ENCODE results near the gene LRFN3.
"Not testable (repeated sequence)": the region's sequence is repeated elsewhere in the genome, so short reads cannot be mapped to it uniquely, and the experiment has no call there.

The LRFN3 gene

DNA sequence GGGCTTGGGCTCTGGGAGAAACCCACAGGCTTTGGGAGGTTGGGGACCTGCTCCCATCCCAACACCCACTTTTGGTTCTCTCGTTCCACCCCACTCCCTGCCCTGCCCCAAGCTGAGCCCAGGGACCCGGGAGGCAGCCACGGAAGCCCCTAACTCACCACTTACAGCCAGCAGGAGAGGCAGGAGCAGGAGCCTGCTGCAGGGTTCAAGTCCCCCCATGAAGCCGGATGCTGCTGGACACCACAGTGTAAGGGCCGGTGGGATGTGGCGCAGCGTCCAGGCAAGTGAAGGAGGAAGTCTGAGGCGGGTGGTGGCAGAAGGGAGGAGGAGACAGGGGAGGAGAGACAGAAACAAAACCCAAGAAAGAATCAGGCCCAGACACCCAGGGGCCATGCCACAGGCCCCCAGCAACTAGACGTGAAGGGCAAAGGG, 28.1 kb upstream of the LRFN3 start, which contains the start of gene TYROBP:
Gene TYROBP (minus strand): TSS at position 286 of the 432 bp plus-strand sequence. CDS start 67 bp downstream, at position 219.
- DNase-seq, result peak in 1 of 2 donors; percentile 21

DNA sequence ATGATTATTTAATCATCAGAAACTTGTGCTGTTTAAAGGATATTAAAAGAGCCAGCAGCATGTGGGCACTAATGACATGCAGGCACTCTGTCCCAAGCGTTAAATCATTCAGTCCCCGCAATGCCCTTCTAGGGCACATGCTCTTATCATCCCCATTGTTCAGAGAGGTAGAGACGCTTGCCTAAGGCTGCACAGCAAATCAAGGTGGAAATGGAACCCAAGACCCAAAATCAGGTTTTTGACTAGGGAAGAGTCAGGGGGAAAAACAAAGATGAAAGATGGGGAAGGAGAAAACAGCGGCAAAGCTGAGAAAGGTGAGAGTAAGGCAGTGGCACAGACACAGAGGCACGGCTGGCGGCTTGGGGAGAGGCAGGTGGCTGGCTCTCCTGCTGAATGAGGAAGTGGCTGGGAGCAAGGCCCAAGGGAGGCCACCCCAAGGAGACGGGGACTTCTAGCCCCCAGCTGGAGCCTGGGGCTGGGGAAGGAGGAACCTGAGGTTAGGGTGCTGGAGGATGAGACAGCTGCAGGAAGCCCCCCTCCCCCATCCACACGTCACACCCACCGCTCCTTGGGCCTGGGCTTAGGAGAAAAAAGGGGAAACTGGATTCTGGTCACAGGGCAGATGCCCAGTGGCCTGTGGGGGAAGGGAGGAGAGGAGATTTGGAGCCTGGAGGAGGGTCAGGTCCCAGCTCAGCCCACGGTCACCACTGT, 27.0 kb upstream of the LRFN3 start:
- peak; percentile 73 to 99 for DNase-seq

DNA sequence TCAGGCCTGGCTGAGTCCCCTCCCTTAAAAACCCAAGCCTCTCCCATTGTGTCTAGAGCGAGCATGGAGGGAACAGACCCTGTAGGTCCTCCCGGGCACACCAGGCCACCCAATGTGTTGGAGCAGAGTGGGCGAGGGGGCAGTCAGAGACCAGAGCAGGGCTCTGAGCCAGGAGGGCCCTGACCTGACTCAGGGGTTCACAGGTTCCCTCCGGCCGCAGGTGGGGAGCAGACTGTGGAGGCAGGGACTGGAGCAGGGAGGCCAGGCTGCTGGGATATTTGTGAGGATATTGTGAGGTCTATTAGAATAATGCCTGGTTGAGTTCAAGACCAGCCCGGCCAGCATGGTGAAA, 26.5 kb upstream of the LRFN3 start:
- no peak for DNase-seq

DNA sequence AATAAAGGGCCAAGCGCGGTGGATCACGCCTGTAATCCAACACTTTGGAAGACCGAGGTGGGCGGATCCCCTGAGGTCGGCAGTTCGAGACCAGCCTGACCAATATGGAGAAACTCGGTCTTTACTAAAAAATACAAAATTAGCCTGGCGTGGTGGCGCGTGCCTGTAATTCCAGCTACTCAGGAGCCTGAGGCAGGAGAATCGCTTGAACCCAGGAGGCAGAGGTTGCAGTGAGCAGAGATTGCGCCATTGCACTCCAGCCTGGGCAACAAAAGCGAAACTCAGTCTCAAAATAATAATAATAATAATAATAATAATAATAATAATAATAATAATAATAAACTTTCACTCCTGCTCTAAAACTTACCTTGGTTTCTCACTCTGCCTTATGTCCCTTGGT, 25.8 kb upstream of the LRFN3 start:
- DNase-seq, result not testable (repeated sequence)

DNA sequence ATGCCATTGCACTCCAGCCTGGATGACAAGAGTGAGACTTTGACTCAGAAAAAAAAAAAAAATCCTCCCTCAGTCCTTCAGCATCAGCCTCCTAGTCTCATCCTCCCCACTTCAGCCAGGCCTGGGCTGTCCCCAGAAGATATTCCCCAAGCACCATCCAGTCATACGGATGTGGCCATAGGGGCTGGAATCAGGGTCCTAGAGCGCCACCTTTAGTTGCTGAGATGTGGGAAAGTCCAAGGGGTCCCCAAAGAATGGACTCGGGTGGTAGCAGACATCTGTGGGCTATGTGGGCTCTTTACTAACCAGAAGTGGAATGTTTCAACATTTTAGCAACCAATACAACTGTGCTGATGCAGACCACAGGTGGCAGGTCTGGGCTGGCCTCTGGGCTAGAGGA, 25.0 kb upstream of the LRFN3 start:
- no peak for DNase-seq

DNA sequence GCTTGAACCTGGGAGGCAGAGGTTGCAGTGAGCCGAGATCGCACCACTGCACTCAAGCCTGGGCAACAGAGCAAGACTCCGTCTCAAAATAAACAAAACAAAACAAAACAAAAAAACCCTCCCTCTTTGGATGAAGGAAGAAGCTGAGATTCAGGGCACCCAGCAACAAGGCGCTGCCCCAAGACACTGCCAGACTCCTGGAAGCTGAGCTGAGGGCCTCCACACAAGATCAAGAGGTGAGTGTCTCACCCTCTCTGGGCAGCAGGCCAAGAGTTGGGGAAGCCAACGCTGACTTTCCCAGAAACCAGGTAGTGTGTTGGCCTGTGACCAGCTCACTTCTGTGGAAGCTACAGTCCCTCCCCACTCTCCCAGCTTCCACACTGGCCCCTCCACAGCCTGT, 24.4 kb upstream of the LRFN3 start:
- no peak for DNase-seq

DNA sequence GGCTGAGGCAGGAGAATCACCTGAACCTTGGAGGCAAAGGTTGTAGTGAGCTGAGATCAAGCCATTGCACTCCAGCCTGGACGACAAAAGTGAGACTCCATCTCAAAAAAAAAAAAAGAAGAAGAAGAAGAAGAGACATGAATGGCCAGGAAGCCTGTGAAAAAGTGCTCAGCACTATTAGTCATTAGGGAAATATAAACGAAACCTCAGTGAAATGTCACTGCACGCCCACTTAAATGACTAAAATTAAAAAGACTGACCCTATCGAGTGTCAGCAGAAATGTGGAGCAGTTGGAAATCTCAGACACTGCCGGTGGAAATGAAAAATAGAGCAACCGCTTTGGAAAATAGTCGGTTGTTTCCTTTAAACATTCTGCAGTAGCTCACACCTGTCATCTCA, 22.6 kb upstream of the LRFN3 start:
- DNase-seq, result peak in 1 of 2 donors; percentile 43

DNA sequence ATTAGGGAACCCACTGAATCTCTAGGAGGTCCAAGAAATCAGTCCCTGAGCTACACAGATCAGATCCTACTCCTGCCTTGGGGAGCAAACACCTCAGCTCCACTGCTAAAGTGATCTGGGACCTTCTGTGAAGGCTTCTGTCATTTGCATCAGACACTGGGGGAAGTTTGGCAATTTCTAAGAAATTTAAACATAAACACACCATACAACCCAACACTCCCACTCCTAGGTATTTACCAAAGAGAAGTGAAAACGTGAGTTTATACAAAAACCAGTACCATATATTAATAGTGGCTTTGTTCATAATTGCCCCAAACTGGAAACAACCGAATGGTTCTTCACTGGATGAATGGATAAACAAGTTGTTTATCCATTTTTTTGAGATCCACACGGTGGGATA, 20.7 kb upstream of the LRFN3 start:
- DNase-seq, result no peak

DNA sequence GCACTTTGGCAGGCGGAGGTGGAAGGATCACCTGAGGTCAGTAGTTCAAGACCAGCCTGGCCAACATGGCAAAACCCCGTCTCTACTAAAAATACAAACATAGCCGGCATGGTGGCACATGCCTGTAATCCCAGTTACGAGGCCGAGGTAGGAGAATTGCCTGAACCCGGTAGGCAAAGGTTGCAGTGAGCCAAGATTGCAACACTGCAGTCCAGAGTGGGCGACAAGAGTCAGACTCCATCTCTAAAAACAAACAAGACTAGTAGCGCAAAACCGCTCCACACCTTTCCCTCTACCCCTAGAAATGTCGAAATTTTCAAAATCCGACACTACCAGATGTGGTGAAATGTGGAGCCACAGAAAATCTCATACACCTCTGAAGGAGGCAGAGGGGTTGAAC, 16.9 kb upstream of the LRFN3 start:
- no peak for DNase-seq

DNA sequence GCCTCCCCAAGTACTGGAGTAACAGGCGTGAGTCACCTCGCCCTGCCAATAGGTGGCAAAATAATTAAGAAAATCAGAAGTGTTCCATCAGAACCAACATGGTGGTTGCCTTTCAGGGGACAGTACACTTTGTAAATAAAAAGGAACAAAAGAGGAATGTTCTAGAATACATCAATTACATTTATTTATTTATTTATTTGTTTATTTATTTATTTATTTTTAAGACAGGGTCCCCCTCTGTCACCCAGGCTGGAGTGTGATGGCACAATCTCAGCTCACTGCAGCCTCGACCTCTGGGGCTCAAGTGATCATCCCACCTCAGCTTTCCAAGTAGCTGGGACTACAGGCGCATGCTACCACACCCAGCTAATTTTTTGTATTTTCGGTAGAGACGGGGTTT, 15.2 kb upstream of the LRFN3 start:
- DNase-seq, result no peak

DNA sequence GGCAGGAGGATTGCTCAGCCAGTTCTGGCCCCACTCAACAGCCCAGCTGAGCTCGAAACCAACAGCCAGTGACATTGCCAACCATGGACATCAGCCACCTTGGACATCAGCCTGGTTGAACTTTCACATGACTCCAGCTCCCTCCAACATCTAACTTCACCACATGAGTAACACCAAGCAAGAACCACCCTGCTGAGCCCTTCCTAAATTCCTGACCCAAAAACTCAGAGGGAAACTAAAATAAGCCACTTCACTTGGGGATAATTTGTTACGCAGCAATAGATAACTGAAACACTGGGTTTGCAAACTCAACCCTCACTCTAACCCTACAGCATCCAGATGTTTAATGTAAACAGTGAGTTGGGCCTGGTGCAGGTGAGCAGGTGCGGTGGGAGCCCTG, 10.7 kb upstream of the LRFN3 start:
- no peak for DNase-seq

DNA sequence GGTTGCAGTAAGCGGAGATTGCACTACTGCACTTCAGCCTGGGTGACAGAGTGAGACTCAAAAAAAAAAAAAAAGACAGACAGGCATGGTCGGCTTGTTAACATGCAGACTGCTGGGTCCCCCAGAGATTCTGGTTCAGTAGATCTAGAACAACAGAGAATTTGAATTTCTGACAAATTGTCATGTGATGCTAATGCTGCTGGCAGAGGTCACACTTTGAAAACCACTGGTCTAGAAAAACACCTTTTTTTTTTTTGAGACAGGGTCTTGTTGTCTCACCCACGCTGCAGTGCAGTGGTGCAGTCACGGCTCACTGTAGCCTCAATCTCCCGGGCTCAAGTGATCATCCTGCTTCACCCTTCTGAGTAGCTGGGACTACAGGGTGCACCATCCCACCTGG, 7.7 kb upstream of the LRFN3 start:
- DNase-seq, result no peak

DNA sequence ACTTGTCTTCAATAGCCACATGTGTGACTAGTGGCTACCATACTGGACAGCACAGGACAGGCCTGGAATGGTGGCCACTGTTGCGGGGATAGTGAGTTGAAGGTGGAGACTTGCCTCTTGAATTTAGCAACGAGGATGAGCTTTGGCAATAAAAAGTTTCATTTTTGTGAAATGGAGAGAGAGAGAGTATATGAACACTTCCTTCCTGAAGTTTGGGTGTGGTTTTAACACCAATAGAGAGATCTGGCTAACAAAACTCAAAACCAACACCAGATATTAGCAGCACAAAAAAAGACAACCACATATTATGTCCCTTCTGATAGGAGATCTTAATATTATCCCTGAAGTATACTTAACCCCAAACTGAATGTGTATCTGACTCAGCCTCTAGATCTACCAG, 6.3 kb upstream of the LRFN3 start:
- DNase-seq, result peak in 1 of 2 donors; percentile 14

DNA sequence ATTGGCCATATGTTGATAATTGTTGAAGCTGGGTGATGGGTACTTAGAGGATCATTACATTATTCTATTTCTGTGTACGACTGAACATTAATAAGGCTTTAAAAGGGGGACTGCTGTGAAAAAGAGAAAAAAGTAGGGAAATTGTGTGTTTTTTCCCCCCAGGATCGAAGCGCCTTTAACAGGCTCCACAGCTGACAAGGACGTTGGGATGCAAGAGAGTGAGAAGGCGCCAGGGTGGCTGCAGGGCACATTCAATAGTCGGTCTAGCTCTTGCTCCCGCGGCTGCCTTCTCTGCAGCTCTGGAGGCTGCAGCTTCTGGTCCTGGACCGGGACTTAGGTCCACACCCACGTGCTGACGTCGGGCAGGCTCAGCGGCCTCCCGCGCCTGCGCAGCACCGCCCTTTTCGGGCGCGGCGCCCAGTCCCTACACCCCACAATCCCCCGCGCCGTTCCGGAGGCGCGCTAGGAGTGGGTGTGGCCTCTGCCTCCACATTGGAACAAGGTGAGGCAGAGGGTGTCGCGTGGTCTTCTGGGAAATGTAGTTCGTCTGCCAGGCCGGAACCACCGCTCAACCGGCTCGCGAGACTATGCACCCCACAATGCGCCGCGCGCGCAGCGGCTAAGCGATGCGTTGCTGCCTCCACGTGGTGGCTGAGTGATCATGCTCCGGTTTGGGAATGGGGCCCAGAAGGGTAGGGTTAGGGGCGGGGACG, 4.9 kb upstream of the LRFN3 start:
- DNase-seq, result peak; percentile 87 to 99

DNA sequence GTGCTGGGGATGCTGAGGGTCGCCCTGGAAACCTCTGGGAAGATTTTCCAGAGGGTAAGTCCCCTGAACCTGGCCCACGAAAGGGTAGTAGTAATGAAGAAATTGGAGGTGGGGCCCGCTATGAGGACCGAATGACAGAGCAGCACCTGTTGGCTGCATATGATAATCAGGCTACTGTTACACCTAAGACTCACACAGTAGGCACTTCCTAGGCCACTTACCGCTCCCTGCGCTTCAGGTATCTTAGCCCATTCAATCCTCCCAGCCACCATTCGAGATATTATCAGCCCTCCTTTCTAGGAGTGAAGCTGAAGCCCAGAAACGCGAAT, 4.3 kb upstream of the LRFN3 start:
- no peak for DNase-seq

DNA sequence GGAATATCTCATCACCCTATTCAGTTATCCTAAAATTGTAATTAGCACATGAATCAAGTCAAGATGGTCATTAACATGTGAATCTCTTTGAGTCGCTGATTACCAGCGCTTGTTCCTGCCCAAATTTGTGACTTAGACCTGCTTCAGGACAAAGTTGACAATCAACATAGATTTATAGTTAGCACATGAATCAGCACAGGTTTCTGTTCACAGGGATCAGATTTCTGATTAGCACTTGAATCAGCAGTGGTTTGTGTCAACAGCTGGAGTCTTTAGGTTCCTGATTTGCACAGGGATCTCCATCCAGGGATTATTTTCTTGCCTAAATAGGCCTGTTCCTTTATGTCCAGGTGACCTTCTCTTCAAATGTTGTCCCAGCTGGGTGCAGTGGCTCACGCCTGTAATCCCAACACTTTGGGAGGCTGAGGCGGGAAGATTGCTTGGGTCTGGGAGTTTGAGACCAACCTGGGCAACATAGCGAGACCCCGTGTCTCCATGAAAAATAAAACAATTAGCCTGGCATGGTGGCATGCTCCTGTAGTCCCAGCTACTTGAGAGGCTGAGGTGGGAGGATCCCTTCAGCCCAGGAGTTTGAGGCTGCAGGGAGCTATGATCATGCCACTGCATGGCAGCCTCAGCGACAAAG, 3.8 kb upstream of the LRFN3 start:
- no peak for DNase-seq

DNA sequence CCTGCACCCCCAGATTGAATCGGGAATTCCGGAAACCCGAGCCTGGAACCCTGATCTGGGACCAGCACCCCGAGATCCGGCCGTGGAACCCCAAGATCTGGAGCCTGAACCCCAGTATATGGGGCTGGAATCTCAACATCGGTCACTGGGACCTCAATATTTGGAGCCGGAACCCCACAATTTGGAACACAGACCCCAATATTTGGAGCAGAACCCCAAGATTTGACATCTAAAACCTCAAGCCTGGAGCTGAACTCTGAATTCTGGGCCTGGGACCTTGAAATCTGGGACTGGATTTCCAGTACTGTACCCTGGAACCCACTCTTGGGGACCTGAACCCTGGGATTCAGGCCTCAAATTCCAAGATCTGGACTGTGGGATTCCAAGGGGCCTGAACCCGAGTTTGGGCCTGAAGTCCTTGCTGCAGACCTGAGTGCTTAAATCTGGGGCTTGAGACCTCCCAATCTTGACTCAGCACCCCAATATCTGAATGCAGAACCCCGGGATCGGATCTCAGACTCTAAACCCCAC, 629 bp downstream of the LRFN3 start:
- DNase-seq, result no peak

DNA sequence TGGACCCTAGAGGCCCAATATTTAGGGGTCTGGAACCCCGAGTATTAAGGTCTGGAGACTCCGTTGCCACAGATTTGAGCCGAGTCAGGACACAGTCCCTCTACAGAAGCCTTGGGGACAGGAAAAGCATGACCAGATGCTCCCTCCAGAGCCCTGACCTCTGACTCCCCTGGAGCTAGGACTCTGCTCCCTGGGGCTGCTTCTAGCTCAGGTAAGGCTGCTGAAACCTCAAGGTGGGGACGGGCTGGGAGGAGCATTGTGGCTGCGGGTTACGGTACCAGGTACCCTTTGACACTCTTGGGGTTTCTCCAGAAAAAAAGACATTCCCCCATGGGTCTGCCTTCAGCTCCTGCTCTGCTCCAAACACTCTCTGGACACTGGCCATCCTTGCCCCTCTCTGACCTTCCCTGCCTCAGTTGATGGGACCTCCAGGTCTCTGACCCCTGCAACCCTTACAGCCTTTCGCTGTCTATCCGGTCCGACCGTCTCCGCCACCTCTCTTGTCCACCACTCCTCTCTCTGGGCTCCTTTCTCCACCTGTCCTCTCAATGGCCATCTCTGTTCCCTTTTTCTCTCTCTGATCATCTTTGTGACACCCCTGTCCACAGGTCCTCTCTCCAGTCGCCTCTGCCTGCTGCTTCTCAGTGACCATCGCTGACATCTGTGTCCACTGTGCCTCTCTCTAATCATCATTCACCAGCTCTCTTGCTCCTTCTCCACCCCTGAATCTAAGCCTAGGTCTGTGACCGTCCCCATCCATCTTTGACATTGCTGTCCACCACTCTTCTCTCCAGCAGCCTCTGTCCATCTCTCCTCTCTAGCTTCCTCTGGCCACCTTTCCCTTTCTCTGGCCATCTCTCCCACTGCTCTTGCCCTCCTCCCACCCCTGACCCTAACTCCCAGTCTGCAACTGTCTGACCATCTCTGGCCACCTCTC, 1.4 kb downstream of the LRFN3 start:
- no peak for DNase-seq

DNA sequence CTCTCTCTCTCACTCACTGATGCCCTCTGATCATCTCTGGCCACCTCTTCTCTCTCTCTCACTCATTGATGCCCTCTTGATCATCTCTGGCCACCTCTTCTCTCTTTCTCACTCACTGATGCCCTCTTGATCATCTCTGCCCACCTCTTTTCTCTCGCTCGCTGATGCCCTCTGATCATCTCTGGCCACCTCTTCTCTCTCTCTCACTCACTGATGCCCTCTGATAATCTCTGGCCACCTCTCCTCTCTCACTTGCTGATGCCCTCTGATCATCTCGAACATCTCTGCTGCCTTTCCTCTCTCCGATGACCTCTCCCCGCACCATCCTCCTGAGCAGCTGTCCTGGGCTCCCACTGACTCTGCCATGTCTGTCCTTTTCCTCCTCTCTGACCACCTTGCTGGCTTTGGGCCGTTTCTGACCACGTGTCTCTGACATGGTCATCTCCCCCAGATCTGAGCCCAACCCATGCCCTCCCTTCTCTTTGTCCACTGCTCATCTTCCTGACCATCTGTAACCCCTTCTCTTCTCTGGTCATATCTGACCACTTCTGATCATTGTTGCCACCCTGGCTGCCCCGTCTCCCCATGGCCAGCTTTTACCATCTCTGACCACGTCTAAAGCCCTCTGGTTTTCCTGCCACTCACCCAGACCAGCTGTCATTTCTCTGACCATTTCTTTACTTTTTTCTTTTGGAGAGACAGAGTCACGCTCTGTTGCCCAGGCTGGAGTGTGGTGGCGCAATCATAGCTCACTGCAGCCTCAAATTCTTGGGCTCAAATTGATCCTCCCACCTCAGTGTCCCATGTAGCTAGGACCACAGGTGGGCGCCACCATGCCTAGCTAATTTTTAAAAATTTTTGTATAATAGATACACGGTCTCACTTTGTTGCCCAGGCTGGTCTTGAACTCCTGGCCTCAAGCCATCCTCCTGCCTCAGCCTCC, 2.4 kb downstream of the LRFN3 start:
- DNase-seq, result no peak

DNA sequence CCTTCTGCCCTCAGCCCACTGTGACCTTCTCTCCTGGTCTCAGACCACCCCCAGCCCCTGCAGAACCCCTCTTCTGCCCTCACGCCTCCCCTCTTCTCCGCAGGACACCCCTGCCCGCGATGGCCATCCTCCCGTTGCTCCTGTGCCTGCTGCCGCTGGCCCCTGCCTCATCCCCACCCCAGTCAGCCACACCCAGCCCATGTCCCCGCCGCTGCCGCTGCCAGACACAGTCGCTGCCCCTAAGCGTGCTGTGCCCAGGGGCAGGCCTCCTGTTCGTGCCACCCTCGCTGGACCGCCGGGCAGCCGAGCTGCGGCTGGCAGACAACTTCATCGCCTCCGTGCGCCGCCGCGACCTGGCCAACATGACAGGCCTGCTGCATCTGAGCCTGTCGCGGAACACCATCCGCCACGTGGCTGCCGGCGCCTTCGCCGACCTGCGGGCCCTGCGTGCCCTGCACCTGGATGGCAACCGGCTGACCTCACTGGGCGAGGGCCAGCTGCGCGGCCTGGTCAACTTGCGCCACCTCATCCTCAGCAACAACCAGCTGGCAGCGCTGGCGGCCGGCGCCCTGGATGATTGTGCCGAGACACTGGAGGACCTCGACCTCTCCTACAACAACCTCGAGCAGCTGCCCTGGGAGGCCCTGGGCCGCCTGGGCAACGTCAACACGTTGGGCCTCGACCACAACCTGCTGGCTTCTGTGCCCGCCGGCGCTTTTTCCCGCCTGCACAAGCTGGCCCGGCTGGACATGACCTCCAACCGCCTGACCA, 3.3 kb downstream of the LRFN3 start:
- no peak for DNase-seq
